ENCODE measurements around the gene FREY1. TPM values are rescaled to one million over a fixed set of nuclear protein-coding genes. Genes with fewer than 3 reads are reported as not detected.

Gene FREY1
- polyA plus RNA-seq, 3 donors = 0.37 TPM; not detected in 2

- Histone ChIP-seq H3K27ac (ENCODE audit: low read depth in 1 of 2, low read length in 2 of 2) (peak overlapping the region; percentile 93 to 96), H3K4me2 (replicated peaks; ENCODE audit: extremely low read depth, low read length, poor library complexity, severe bottlenecking) (peak overlapping the region; percentile 92), H3K4me1 (ENCODE audit: control insufficient read depth in 1 of 2, insufficient read depth in 2 of 2, low read length in 2 of 2) (peaks cover 20 to 35% of the 10 kb centered on the region in 2 donors), H3K27me3 (ENCODE audit: control insufficient read depth in 2 of 2, insufficient read depth in 2 of 2, low read length in 2 of 2) (peaks cover 6 to 20% of the 10 kb centered on the region in 2 donors), H3K9me3 (replicated peaks in 1 of 2; ENCODE audit: control insufficient read depth in 1 of 2, insufficient read depth in 1 of 2, low read length in 2 of 2) (no peaks in the 10 kb centered on the region), H4K20me1 (ENCODE audit: insufficient read depth, low read length) (peaks cover 21% of the 10 kb centered on the region), H3K36me3 (replicated peaks in 1 of 2; ENCODE audit: control insufficient read depth in 1 of 2, insufficient read depth in 2 of 2, low read length in 2 of 2) (peaks cover 28 to 30% of the 10 kb centered on the region in 2 donors), H3K79me2 (ENCODE audit: insufficient read depth, low read length) (peaks cover 29% of the 10 kb centered on the region), H3K9ac (ENCODE audit: insufficient read depth, low read length, poor library complexity, severe bottlenecking) (peak overlapping the region; percentile 90), H2AFZ (ENCODE audit: insufficient read depth, low read depth, low read length, poor library complexity, severe bottlenecking) (peak overlapping the region; percentile 96), H3K4me3 (replicated peaks in 1 of 3; ENCODE audit: low read depth in 2 of 3, low read length in 3 of 3) (peak overlapping the region; percentile 71 to 91 (median 82))
- Mint-ChIP-seq H3K4me1 (peaks cover 33% of the 10 kb centered on the region), H3K27ac (peak overlapping the region; percentile 96 to 99 (median 98)), H3K4me3 (peak overlapping the region; percentile 97 to 98), H3K36me3 (peaks cover 33 to 35% of the 10 kb centered on the region in 2 donors), H3K27me3 (ENCODE audit: low read depth in 3 of 3) (peaks cover 11 to 23% (median 17%) of the 10 kb centered on the region in 3 donors), H3K9me3 (peaks cover 0 to 9% (median 3%) of the 10 kb centered on the region in 7 donors)
- TF ChIP-seq, protein P1, sequence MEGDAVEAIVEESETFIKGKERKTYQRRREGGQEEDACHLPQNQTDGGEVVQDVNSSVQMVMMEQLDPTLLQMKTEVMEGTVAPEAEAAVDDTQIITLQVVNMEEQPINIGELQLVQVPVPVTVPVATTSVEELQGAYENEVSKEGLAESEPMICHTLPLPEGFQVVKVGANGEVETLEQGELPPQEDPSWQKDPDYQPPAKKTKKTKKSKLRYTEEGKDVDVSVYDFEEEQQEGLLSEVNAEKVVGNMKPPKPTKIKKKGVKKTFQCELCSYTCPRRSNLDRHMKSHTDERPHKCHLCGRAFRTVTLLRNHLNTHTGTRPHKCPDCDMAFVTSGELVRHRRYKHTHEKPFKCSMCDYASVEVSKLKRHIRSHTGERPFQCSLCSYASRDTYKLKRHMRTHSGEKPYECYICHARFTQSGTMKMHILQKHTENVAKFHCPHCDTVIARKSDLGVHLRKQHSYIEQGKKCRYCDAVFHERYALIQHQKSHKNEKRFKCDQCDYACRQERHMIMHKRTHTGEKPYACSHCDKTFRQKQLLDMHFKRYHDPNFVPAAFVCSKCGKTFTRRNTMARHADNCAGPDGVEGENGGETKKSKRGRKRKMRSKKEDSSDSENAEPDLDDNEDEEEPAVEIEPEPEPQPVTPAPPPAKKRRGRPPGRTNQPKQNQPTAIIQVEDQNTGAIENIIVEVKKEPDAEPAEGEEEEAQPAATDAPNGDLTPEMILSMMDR (IDR thresholded peaks at IDR 0.05) = no peak
- intact Hi-C loops (cut with micrococcal nuclease) = loop anchor here (5.0 to 10.0 kb wide), 2 partner anchors 71 to 696 kb away; partner anchors contain the start of genes CRY2 (in 2 of the 2), ATG13 (in 1 of the 2) and HARBI1 (in 1 of the 2)
- peak; percentile 60 to 73 (median 73) for DNase-seq
- 0% methylated on average over 31 of the region's 38 CpGs for WGBS (ENCODE audit: insufficient coverage)
These were observed 11.4 kb upstream of the FREY1 start for GRCh38 chr11:45918331-45918941.

- peaks cover 0 to 6% (median 0%) of the 10 kb centered on the region in 7 donors for H3K9me3 Mint-ChIP-seq
- peaks cover 35 to 36% of the 10 kb centered on the region in 2 donors for H3K36me3 Mint-ChIP-seq
- peak within 1 kb of the TSS; percentile 92 for H3K4me2 ChIP-seq (replicated peaks; ENCODE audit: extremely low read depth, low read length, poor library complexity, severe bottlenecking)
- peak; percentile 99 for DNase-seq
- H3K4me1 Mint-ChIP-seq = peaks cover 29% of the 10 kb centered on the region
- H3K9me3 ChIP-seq (replicated peaks in 1 of 2; ENCODE audit: control insufficient read depth in 1 of 2, insufficient read depth in 1 of 2, low read length in 2 of 2) = no peaks in the 10 kb centered on the region
- peak within 1 kb of the TSS; percentile 71 to 91 (median 82) for H3K4me3 ChIP-seq (replicated peaks in 1 of 3; ENCODE audit: low read depth in 2 of 3, low read length in 3 of 3)
- peak within 1 kb of the TSS; percentile 90 for H3K9ac ChIP-seq (ENCODE audit: insufficient read depth, low read length, poor library complexity, severe bottlenecking)
- H3K27ac ChIP-seq (ENCODE audit: low read depth in 1 of 2, low read length in 2 of 2) = peak within 1 kb of the TSS; percentile 93 to 96
- H3K4me1 ChIP-seq (ENCODE audit: control insufficient read depth in 1 of 2, insufficient read depth in 2 of 2, low read length in 2 of 2) = peaks cover 16 to 28% of the 10 kb centered on the region in 2 donors
- intact Hi-C loops (cut with micrococcal nuclease) = loop anchor here (5.0 to 10.0 kb wide), 2 partner anchors 70 to 697 kb away; partner anchors contain the start of genes CRY2 (in 2 of the 2), ATG13 (in 1 of the 2) and HARBI1 (in 1 of the 2)
- peaks cover 29% of the 10 kb centered on the region for H3K79me2 ChIP-seq (ENCODE audit: insufficient read depth, low read length)
- H3K27me3 ChIP-seq (ENCODE audit: control insufficient read depth in 2 of 2, insufficient read depth in 2 of 2, low read length in 2 of 2) = peaks cover 6 to 15% of the 10 kb centered on the region in 2 donors
- peaks cover 7 to 17% (median 14%) of the 10 kb centered on the region in 3 donors for H3K27me3 Mint-ChIP-seq (ENCODE audit: low read depth in 3 of 3)
- peaks cover 34 to 37% of the 10 kb centered on the region in 2 donors for H3K36me3 ChIP-seq (replicated peaks in 1 of 2; ENCODE audit: control insufficient read depth in 1 of 2, insufficient read depth in 2 of 2, low read length in 2 of 2)
- H2AFZ ChIP-seq (ENCODE audit: insufficient read depth, low read depth, low read length, poor library complexity, severe bottlenecking) = peak within 1 kb of the TSS; percentile 96
- WGBS (ENCODE audit: insufficient coverage) = 0% methylated on average over 44 of the region's 45 CpGs
- peak within 1 kb of the TSS; percentile 96 to 99 (median 98) for H3K27ac Mint-ChIP-seq
- TF ChIP-seq, protein P1 (IDR thresholded peaks at IDR 0.05) = no peak
- peak within 1 kb of the TSS; percentile 97 to 98 for H3K4me3 Mint-ChIP-seq
- peaks cover 23% of the 10 kb centered on the region for H4K20me1 ChIP-seq (ENCODE audit: insufficient read depth, low read length)
These were observed 10.7 kb upstream of the FREY1 start, which contains the start of gene PEX16 for GRCh38 chr11:45917623-45918330. TSS of gene PEX16 (minus strand) at chr11:45917877. CDS start at chr11:45917811, 66 bp downstream.
